HCT116 (cell line): ENCODE data around the gene MAP3K7CL. TPM values are rescaled to one million over a fixed set of nuclear protein-coding genes. Genes with fewer than 3 reads are reported as not detected.

Experiments used
- ATAC-seq: fragments of 200-7000 bp; cut with Tn5 transposase; 2 replicates; pipeline ENCODE4 v1.9.1; 2020; ENCODE audit warnings: mild to moderate bottlenecking, moderate library complexity
- BruUV-seq: library from RNA; stranded (reverse); fragments of 400-500 nt; replicated peaks from 2 replicates; lab custom pipeline; 2021; lab: Mats Ljungman, UMichigan
- CTCF ChIA-PET: fragments of 300-600 bp; sonication (Branson Sonifier 250); formaldehyde crosslinking; loops from one replicate; lab custom pipeline; 2021; ENCODE audit warnings: antibody characterized with exemption; lab: Charles Lee
- POLR2A ChIA-PET: fragments of 300-600, 350-600 bp; sonication (Branson Sonifier 250); formaldehyde crosslinking; loops from one replicate; lab custom pipeline; 2021; ENCODE audit warnings: antibody characterized with exemption; lab: Charles Lee
- RAD21 ChIA-PET, 2 experiments: fragments of 300-600 bp; sonication (Branson Sonifier 250); formaldehyde crosslinking; loops; one replicate each; lab custom pipeline; 2023; ENCODE audit warnings: low total read pairs in 2 of 2; ENCODE audit not compliant: uncharacterized antibody in 2 of 2, unreplicated experiment in 2 of 2, low non-redundant PET in 1 of 2; lab: Charles Lee
- DNase-seq: peaks from one replicate; pipeline ENCODE4 v3.0.0-alpha.2; 2010; ENCODE audit warnings: low read depth, low spot score
- H2AFZ ChIP-seq: fragments of 200-600 bp; shearing (Covaris generic), sonication (generic); 2 replicates; pipeline ENCODE4 v1.6.1; 2017; ENCODE audit warnings: low read depth, mixed run types, mixed read lengths, antibody characterized with exemption, low read length; ENCODE audit not compliant: poor library complexity, severe bottlenecking
- H3K27ac ChIP-seq: 2 replicates; pipeline ENCODE4 v1.5.1; 2012; ENCODE audit warnings: low read depth, low read length
- H3K27me3 ChIP-seq: fragments of 200-600 bp; sonication (generic); 2 replicates; pipeline ENCODE4 v1.6.1; 2016; ENCODE audit warnings: mixed run types, low read length, mixed read lengths; ENCODE audit not compliant: insufficient read depth
- H3K36me3 ChIP-seq, 2 experiments: fragments of 200-500 bp in 1 of 2; fragments of 200-600 bp in 1 of 2; sonication (Bioruptor generic) in 1 of 2; sonication (generic) in 1 of 2; 2 replicates each; pipeline versions ENCODE4 v1.5.1 to v1.6.1; 2014 to 2016; ENCODE audit warnings: low read length in 2 of 2, inconsistent platforms in 1 of 2, mixed read lengths in 1 of 2, mixed run types in 1 of 2; ENCODE audit not compliant: insufficient read depth in 2 of 2, control insufficient read depth in 1 of 2
- H3K4me1 ChIP-seq, 2 experiments: fragments of 200-600 bp in 1 of 2; sonication (generic) in 1 of 2; 2 replicates each; pipeline versions ENCODE4 v1.5.1 to v1.6.1; 2012 to 2017; ENCODE audit warnings: low read length in 2 of 2, inconsistent platforms in 1 of 2, mild to moderate bottlenecking in 1 of 2, mixed read lengths in 1 of 2, mixed run types in 1 of 2, moderate library complexity in 1 of 2; ENCODE audit not compliant: insufficient read depth in 2 of 2, control insufficient read depth in 1 of 2
- H3K4me2 ChIP-seq: fragments of 200-600 bp; sonication (generic); 2 replicates; pipeline ENCODE4 v1.6.1; 2017; ENCODE audit warnings: mixed run types, low read length, mixed read lengths
- H3K4me3 ChIP-seq, 2 experiments: fragments of 200-600 bp in 1 of 2; sonication (generic) in 1 of 2; replicated peaks in 1 of 2; 2 replicates each; pipeline ENCODE4 v1.5.1; 2011 to 2016; ENCODE audit warnings: low read length in 2 of 2, control low read depth in 1 of 2, low read depth in 1 of 2, mild to moderate bottlenecking in 1 of 2, mixed read lengths in 1 of 2, mixed run types in 1 of 2
- H3K79me2 ChIP-seq: fragments of 200-600 bp; sonication (generic); 2 replicates; pipeline ENCODE4 v1.6.1; 2017; ENCODE audit warnings: mild to moderate bottlenecking, mixed run types, low read length, moderate library complexity, mixed read lengths; ENCODE audit not compliant: insufficient read depth
- H3K9ac ChIP-seq: fragments of 200-600 bp; sonication (generic); 2 replicates; pipeline ENCODE4 v1.6.1; 2016; ENCODE audit warnings: low read length, mixed read lengths
- H3K9me2 ChIP-seq: fragments of 200-600 bp; sonication (generic), shearing (Covaris generic); 2 replicates; pipeline ENCODE4 v1.6.1; 2017; ENCODE audit warnings: mixed run types, mild to moderate bottlenecking, moderate library complexity; ENCODE audit not compliant: insufficient read depth
- H3K9me3 ChIP-seq, 2 experiments: fragments of 200-500 bp in 1 of 2; fragments of 200-600 bp in 1 of 2; sonication (Bioruptor generic) in 1 of 2; sonication (generic) in 1 of 2; 2 replicates each; pipeline ENCODE4 v1.6.1; 2014 to 2017; ENCODE audit warnings: low read length in 2 of 2, mixed read lengths in 2 of 2, inconsistent platforms in 1 of 2, low read depth in 1 of 2, mild to moderate bottlenecking in 1 of 2, mixed run types in 1 of 2, moderate library complexity in 1 of 2; ENCODE audit not compliant: control insufficient read depth in 1 of 2, insufficient read depth in 1 of 2
- H4K20me1 ChIP-seq: fragments of 200-600 bp; sonication (generic), shearing (Covaris generic); 2 replicates; pipeline ENCODE4 v1.6.1; 2017; ENCODE audit warnings: mixed run types, mild to moderate bottlenecking, moderate library complexity; ENCODE audit not compliant: insufficient read depth
- CBX3 ChIP-seq: IDR thresholded peaks from 2 replicates; pipeline ENCODE4 v1.6.1; 2012; ENCODE audit warnings: low read depth
- CEBPB ChIP-seq: IDR thresholded peaks from 2 replicates; pipeline ENCODE4 v1.6.1; 2012; ENCODE audit warnings: low read depth
- EZH2 ChIP-seq: fragments of 200-600 bp; sonication (generic); IDR thresholded peaks from 2 replicates; pipeline ENCODE4 v1.6.1; 2017; ENCODE audit warnings: antibody characterized with exemption, mixed run types
- EZH2phosphoT487 ChIP-seq: fragments of 200-600 bp; IDR thresholded peaks from 2 replicates; pipeline ENCODE4 v1.6.1; 2018; ENCODE audit warnings: antibody characterized with exemption, borderline replicate concordance
- FOSL1 ChIP-seq: IDR thresholded peaks from 2 replicates; pipeline ENCODE4 v1.6.1; 2012; ENCODE audit warnings: low read depth
- JUND ChIP-seq: IDR thresholded peaks from 2 replicates; pipeline ENCODE4 v1.6.1; 2012
- RAD21 ChIP-seq: IDR thresholded peaks from 2 replicates; pipeline ENCODE4 v1.6.1; 2012; ENCODE audit warnings: low read depth, mild to moderate bottlenecking
- SP1 ChIP-seq: IDR thresholded peaks from 2 replicates; pipeline ENCODE4 v1.6.1; 2012; ENCODE audit warnings: low read depth
- SRF ChIP-seq: IDR thresholded peaks from 2 replicates; pipeline ENCODE4 v1.6.1; 2012; ENCODE audit warnings: low read depth
- TCF7L2 ChIP-seq: IDR thresholded peaks from 2 replicates; pipeline ENCODE4 v1.7.0; 2011; ENCODE audit warnings: borderline replicate concordance, inconsistent platforms; ENCODE audit not compliant: insufficient read depth, insufficient read length; ENCODE audit errors: extremely low read depth
- YY1 ChIP-seq: IDR thresholded peaks from 2 replicates; pipeline ENCODE4 v1.6.1; 2011; ENCODE audit warnings: low read length, low read depth, moderate library complexity, mild to moderate bottlenecking; ENCODE audit not compliant: insufficient replicate concordance; ENCODE audit errors: extremely low read depth
- ZFX ChIP-seq: fragments of 450-650 bp; IDR thresholded peaks from 2 replicates; pipeline ENCODE4 v1.6.1; 2017
- ZNF274 ChIP-seq: fragments of 200-500 bp; sonication (Bioruptor generic); IDR thresholded peaks from 2 replicates; pipeline ENCODE4 v1.6.1; 2014; ENCODE audit warnings: mild to moderate bottlenecking, low read depth, low read length, inconsistent platforms
- intact Hi-C: fragments of 100-400 bp; cut with micrococcal nuclease; formaldehyde crosslinking; loops from 2 replicates; pipeline ENCODE4 v1.10.0; 2022
- total RNA-seq: library from RNA; stranded (reverse); gene quantifications from one replicate; pipeline ENCODE4 v1.2.1, GENCODE V29; 2021; ENCODE audit not compliant: unreplicated experiment
- TF ChIP-seq, protein P1 (sequence below): IDR thresholded peaks from 2 replicates; pipeline ENCODE4 v1.6.1; 2012; ENCODE audit warnings: low read depth
- TF ChIP-seq, protein P2 (sequence below): IDR thresholded peaks from 2 replicates; pipeline ENCODE4 v1.6.1; 2012

Gene MAP3K7CL
- total RNA-seq, 1 experiment from 2014 or later: 0.57 TPM

DNA sequence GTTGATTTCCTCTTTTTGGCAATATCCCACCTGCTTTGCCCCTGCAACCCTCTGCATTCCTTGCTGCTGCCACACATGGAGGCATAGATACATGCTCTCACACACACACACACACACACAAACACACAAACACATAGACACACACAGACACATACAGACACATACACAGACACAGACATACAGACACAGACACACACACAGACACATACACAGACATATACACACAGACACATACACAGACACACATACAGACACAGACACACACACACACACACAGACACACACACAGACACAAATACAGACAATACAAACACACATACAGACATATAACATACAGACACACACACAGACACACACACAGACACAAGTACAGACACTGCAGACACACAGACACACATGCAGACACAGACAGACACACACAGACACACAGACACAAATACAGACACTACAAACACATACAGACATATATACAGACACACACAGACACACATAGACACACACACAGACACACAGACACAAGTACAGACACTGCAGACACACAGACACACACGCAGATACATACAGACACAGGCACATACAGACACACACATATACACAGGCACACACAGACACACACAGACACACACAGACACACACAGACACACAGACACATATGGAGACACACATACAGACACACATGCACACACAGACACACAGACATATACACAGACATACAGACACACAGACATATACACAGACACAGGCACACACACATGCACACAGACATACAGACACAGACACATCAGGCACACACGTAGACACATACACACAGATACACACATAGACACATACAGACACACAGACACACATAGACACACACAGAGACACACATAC lies 83.3 kb downstream of the MAP3K7CL start:
- ATAC-seq (no peak), DNase-seq (no peak)
- Histone ChIP-seq H3K9me2 (no peaks in the 10 kb centered on the region), H4K20me1 (no peaks in the 10 kb centered on the region), H3K4me3 (no peak overlapping the region), H3K4me2 (no peak overlapping the region), H3K9ac (no peak overlapping the region), H2AFZ (no peak overlapping the region), H3K27me3 (no peaks in the 10 kb centered on the region), H3K27ac (no peak overlapping the region), H3K4me1 (peaks cover 0 to 10% of the 10 kb centered on the region in 2 experiments; a peak in 1 of 4 replicates), H3K79me2 (no peaks in the 10 kb centered on the region), H3K9me3 (no peaks in the 10 kb centered on the region), H3K36me3 (no peaks in the 10 kb centered on the region)
- POLR2A ChIA-PET: no interaction called here
- no peak for TF ChIP-seq EZH2phosphoT487
- no peak for TF ChIP-seq CEBPB
- no peak for TF ChIP-seq CBX3
- TF ChIP-seq, protein P1, sequence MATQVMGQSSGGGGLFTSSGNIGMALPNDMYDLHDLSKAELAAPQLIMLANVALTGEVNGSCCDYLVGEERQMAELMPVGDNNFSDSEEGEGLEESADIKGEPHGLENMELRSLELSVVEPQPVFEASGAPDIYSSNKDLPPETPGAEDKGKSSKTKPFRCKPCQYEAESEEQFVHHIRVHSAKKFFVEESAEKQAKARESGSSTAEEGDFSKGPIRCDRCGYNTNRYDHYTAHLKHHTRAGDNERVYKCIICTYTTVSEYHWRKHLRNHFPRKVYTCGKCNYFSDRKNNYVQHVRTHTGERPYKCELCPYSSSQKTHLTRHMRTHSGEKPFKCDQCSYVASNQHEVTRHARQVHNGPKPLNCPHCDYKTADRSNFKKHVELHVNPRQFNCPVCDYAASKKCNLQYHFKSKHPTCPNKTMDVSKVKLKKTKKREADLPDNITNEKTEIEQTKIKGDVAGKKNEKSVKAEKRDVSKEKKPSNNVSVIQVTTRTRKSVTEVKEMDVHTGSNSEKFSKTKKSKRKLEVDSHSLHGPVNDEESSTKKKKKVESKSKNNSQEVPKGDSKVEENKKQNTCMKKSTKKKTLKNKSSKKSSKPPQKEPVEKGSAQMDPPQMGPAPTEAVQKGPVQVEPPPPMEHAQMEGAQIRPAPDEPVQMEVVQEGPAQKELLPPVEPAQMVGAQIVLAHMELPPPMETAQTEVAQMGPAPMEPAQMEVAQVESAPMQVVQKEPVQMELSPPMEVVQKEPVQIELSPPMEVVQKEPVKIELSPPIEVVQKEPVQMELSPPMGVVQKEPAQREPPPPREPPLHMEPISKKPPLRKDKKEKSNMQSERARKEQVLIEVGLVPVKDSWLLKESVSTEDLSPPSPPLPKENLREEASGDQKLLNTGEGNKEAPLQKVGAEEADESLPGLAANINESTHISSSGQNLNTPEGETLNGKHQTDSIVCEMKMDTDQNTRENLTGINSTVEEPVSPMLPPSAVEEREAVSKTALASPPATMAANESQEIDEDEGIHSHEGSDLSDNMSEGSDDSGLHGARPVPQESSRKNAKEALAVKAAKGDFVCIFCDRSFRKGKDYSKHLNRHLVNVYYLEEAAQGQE: no peak
- no peak for TF ChIP-seq ZNF274
- TF ChIP-seq, protein P2, sequence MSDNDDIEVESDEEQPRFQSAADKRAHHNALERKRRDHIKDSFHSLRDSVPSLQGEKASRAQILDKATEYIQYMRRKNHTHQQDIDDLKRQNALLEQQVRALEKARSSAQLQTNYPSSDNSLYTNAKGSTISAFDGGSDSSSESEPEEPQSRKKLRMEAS: no peak
- no peak for TF ChIP-seq EZH2
- no peak for TF ChIP-seq JUND
- TF ChIP-seq RAD21: no peak
- no peak for TF ChIP-seq SP1
- TF ChIP-seq YY1: no peak
- no peak for TF ChIP-seq FOSL1
- TF ChIP-seq ZFX: no peak
- no peak for TF ChIP-seq SRF
- no peak for TF ChIP-seq TCF7L2
- intact Hi-C loops: no loop called here
- RAD21 ChIA-PET: no interaction called here
- CTCF ChIA-PET: no interaction called here
- no TSS peak for BruUV-seq
